MCF 10A (cell line): ENCODE results near the gene ANKRD28. TPM values are rescaled to one million over a fixed set of nuclear protein-coding genes. Genes with fewer than 3 reads are reported as not detected.
A peak's percentile ranks its signal among the peaks of the same experiment; 100 is the strongest.

Experiments used
- BruUV-seq: library from RNA; stranded (reverse); fragments of 400-500 nt; replicated peaks from 2 replicates; lab custom pipeline; 2021; lab: Mats Ljungman, UMichigan
- CTCF ChIA-PET: fragments of 300-600 bp; sonication (Branson Sonifier 250); formaldehyde crosslinking; extraction: SDS; loops from one replicate; lab custom pipeline; 2021; ENCODE audit warnings: antibody characterized with exemption, inconsistent platforms; lab: Yijun Ruan, JAX
- POLR2A ChIA-PET: fragments of 300-600, 350-650 bp; sonication (Branson Sonifier 250); formaldehyde crosslinking; extraction: SDS; loops from one replicate; lab custom pipeline; 2020; ENCODE audit warnings: antibody characterized with exemption, inconsistent platforms; lab: Yijun Ruan, JAX
- DNase-seq: peaks from one replicate; pipeline ENCODE4 v3.0.0-alpha.2; 2018; ENCODE audit not compliant: unreplicated experiment
- H3K27ac Mint-ChIP-seq: one replicate; pipeline ENCODE4 v1.8.0; 2022; ENCODE audit warnings: mild to moderate bottlenecking, low read depth, mixed read lengths; ENCODE audit not compliant: unreplicated experiment
- H3K27me3 Mint-ChIP-seq: one replicate; pipeline ENCODE4 v1.8.0; 2022; ENCODE audit warnings: mixed read lengths; ENCODE audit not compliant: insufficient read depth, unreplicated experiment
- H3K36me3 Mint-ChIP-seq: one replicate; pipeline ENCODE4 v1.8.0; 2022; ENCODE audit warnings: mild to moderate bottlenecking, moderate library complexity, mixed read lengths; ENCODE audit not compliant: insufficient read depth, unreplicated experiment
- H3K4me1 Mint-ChIP-seq: one replicate; pipeline ENCODE4 v1.8.0; 2022; ENCODE audit warnings: mixed read lengths; ENCODE audit not compliant: insufficient read depth, unreplicated experiment
- H3K4me3 Mint-ChIP-seq: one replicate; pipeline ENCODE4 v1.8.0; 2022; ENCODE audit warnings: mild to moderate bottlenecking, moderate library complexity, mixed read lengths; ENCODE audit not compliant: unreplicated experiment
- H3K9me3 Mint-ChIP-seq: one replicate; pipeline ENCODE4 v1.8.0; 2022; ENCODE audit warnings: mixed read lengths; ENCODE audit not compliant: unreplicated experiment
- intact Hi-C: fragments of 100-400 bp; cut with micrococcal nuclease; formaldehyde crosslinking; loops from 2 replicates; pipeline ENCODE4 v1.14.1; 2022
- total RNA-seq: library from RNA; stranded (reverse); gene quantifications from 2 replicates; pipeline ENCODE4 v1.2.3, GENCODE V29; 2022
- TF ChIP-seq, protein P1 (sequence below): fragments of 200-600 bp; IDR thresholded peaks from one replicate; pipeline ENCODE4 v1.8.0; 2022; ENCODE audit warnings: antibody characterized with exemption, mild to moderate bottlenecking; ENCODE audit not compliant: unreplicated experiment

The ANKRD28 gene
- total RNA-seq, 1 experiment from 2014 or later: 79.0 TPM

DNA sequence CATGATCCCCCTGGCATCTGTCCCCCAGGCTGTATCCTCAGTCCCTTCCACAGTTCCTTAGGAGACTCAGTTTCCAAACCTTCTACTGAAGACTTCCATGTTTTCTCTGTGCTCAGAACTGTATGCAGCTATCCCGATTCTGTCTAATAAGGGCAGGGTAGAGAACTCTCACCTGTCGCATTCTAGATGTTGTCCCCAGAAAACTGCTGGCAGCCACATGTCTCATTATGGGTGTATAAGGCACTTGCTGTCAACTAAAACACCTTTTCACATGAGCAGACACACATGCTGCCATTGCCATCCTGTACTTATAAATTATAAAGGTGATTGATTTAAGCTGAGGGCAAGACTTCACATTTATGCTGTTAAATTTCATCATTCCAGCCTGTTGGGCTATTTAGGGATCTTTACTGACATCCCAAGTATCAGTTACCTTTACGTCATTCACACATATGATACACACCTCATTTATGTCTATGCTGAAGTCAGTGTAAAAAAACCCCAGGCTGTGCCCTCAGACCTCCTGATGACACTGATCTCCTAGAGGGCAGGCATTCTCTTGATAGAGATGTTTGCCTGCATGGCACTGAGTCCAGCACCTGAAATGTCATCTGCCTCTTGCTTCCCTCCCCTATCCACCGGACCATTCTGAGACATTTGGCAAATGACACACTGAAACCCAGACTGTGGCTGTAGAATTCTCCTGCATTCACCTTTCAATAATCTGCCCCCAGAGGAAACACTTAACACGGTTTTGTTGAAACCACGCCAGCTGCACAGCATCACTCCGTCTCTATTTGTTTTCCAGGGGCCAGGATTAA is 160.4 kb downstream of the ANKRD28 start:
- Mint-ChIP-seq H3K36me3 (no peaks in the 10 kb centered on the region), H3K4me3 (no peak overlapping the region), H3K27me3 (no peaks in the 10 kb centered on the region), H3K27ac (peak overlapping the region; percentile 93), H3K4me1 (peaks cover 32% of the 10 kb centered on the region), H3K9me3 (no peaks in the 10 kb centered on the region)
- DNase-seq: no peak
- no TSS peak for BruUV-seq
- POLR2A ChIA-PET: interaction anchor here (0.9 to 5.2 kb wide), 4 partner anchors 9 to 627 kb away, joined by 3 to 51 read pairs (median 4); no protein-coding TSS in a partner anchor
- CTCF ChIA-PET: interaction anchor here (1.2 kb wide), 1 partner anchor 174 kb away, joined by 6 read pairs; no protein-coding TSS in a partner anchor
- intact Hi-C loops: no loop called here
- TF ChIP-seq, protein P1, sequence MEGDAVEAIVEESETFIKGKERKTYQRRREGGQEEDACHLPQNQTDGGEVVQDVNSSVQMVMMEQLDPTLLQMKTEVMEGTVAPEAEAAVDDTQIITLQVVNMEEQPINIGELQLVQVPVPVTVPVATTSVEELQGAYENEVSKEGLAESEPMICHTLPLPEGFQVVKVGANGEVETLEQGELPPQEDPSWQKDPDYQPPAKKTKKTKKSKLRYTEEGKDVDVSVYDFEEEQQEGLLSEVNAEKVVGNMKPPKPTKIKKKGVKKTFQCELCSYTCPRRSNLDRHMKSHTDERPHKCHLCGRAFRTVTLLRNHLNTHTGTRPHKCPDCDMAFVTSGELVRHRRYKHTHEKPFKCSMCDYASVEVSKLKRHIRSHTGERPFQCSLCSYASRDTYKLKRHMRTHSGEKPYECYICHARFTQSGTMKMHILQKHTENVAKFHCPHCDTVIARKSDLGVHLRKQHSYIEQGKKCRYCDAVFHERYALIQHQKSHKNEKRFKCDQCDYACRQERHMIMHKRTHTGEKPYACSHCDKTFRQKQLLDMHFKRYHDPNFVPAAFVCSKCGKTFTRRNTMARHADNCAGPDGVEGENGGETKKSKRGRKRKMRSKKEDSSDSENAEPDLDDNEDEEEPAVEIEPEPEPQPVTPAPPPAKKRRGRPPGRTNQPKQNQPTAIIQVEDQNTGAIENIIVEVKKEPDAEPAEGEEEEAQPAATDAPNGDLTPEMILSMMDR: no peak

DNA sequence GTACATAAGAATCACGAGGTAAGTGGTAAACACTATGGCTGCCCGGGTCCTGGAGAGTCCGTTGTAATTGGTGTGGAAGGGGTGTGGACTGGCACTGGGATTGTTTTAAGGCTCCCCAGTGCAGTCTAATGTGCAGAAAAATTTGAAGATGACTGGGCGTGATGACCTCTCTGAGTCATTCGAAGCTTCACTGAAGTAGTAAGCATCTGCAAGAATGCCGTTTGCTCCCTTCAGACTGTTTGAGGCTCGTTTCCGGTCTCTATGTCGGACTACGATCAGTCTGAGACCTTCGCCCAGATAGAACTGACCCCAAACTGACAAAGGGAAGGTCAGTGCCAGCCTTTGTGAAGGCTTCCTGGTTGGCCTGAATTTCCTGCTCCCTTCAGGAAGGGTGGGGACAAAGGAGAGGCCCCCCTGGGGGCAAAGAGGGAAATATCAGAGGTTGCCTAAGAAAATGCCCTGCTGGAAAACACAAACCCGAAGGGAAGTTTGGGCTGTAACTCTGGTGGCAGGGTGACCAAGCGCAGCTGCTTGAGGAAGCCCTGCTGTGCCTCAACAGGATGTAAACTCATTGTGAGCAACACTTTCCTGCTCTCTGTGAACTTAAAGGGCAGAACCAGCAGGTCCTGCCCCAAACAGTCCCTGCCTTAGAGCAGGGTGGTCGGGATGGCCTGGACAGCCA is 161.6 kb downstream of the ANKRD28 start:
- Mint-ChIP-seq H3K4me1 (peaks cover 44% of the 10 kb centered on the region), H3K27ac (peak overlapping the region; percentile 93), H3K4me3 (peak overlapping the region; percentile 54), H3K36me3 (no peaks in the 10 kb centered on the region), H3K27me3 (no peaks in the 10 kb centered on the region), H3K9me3 (no peaks in the 10 kb centered on the region)
- BruUV-seq: TSS peak; percentile 79
- DNase-seq: peak; percentile 84
- TF ChIP-seq, protein P1: no peak
- intact Hi-C loops: no loop called here
- POLR2A ChIA-PET: interaction anchor here (0.7 to 5.2 kb wide), 11 partner anchors 10 to 629 kb away, joined by 3 to 51 read pairs (median 4); partner anchors contain the start of genes BTD, HACL1 and OXNAD1
- CTCF ChIA-PET: interaction anchor here (0.7 to 1.5 kb wide), 7 partner anchors 9 to 175 kb away, joined by 3 to 6 read pairs (median 3); no protein-coding TSS in a partner anchor

DNA sequence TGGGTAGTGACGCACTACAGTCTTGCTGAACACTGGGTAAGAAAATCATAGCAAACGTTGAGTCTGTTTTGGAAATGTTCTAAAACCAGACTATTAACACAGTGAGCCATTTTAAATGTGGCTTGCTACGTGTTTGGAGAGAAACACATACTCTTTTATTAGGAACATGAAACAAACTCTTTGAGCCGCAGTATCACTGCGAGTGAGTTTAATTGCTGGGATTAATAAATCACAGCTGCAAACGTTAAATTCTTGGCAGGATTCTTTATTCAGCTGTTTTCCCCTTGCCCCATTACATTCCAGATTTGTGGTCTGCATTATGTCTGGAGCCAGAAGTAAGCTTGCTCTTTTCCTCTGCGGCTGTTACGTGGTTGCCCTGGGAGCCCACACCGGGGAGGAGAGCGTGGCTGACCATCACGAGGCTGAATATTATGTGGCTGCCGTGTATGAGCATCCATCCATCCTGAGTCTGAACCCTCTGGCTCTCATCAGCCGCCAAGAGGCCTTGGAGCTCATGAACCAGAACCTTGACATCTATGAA is 162.6 kb downstream of the ANKRD28 start:
- CTCF ChIA-PET: interaction anchor here (0.6 to 1.5 kb wide), 8 partner anchors 22 to 304 kb away, joined by 3 to 6 read pairs (median 3); no protein-coding TSS in a partner anchor
- peak overlapping the region; percentile 93 for H3K27ac Mint-ChIP-seq
- no peak for DNase-seq
- peaks cover 48% of the 10 kb centered on the region for H3K4me1 Mint-ChIP-seq
- no TSS peak for BruUV-seq
- H3K36me3 Mint-ChIP-seq: no peaks in the 10 kb centered on the region
- no peak overlapping the region for H3K4me3 Mint-ChIP-seq
- TF ChIP-seq, protein P1: no peak
- H3K9me3 Mint-ChIP-seq: no peaks in the 10 kb centered on the region
- no peaks in the 10 kb centered on the region for H3K27me3 Mint-ChIP-seq
- POLR2A ChIA-PET: interaction anchor here (0.7 to 5.2 kb wide), 11 partner anchors 11 to 629 kb away, joined by 3 to 51 read pairs (median 6); partner anchors contain the start of genes BTD, DPH3, HACL1 and OXNAD1
- intact Hi-C loops: no loop called here
